Transverse colon (tissue), 4 donors: Measurements from ENCODE around the gene HOXB7.

Experiments
- POLR2A ChIP-seq: fragments of 450-650 bp; IDR thresholded peaks from one replicate; pipeline ENCODE4 v1.6.1; 2016; ENCODE audit warnings: antibody characterized with exemption, mild to moderate bottlenecking, moderate library complexity
- POLR2AphosphoS5 ChIP-seq, 3 donors: sonication (generic); formaldehyde crosslinking; IDR thresholded peaks; one replicate each; pipeline ENCODE4 v1.6.1; 2016; ENCODE audit warnings: antibody characterized with exemption in 3 of 3
- TF ChIP-seq, protein P1 (sequence below), 5 experiments: fragments of 200-600 bp in 3 of 5; fragments of 450-650 bp in 2 of 5; sonication (generic) in 3 of 5; IDR thresholded peaks; 1 replicate in 2 of 5; 2 replicates in 3 of 5; pipeline ENCODE4 v1.5.1; 2016 to 2017; ENCODE audit warnings: antibody characterized with exemption in 5 of 5, inconsistent platforms in 3 of 5, mild to moderate bottlenecking in 2 of 5, moderate library complexity in 1 of 5

DNA sequence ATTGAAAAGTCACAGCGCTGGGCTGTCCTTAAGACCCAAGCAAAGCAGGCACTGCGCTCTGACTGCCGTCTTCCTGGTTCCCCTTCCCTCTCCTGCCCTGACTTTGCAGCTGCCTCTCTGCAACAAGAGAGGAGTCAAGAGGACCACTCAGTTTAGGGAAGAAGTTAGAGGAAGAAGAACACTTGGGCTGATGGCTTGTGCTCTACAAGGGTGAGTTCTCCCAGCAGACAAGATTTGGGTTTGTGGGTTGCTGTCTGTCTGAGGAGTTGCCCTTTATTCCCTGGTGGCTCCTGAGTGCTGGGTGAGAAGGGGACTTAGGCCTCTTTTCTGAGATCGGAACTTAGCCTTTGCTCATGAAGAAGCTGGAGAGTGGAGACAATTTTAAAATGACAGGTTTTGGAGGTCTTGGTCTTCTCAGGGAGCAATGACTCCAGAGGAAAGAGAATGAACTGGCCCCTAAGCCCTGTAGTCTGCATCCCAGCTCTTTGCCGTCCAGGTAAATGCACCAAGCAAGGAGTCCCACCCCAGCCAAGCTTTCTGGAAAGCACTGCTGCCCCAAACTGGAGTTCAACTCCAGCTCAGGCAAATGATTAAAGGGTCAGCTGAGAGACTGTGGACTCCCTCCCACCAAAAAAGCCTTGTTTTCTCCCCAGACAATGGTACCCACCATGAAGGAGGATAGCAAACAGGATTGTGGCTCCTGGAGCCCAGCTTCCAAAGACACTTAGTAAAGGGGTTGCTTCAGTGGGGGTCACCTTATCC, 18.0 kb upstream of the HOXB7 start:
- TF ChIP-seq POLR2AphosphoS5 (IDR thresholded peaks at IDR 0.05) (no peak), POLR2A (peak; percentile 6)
- TF ChIP-seq, protein P1, sequence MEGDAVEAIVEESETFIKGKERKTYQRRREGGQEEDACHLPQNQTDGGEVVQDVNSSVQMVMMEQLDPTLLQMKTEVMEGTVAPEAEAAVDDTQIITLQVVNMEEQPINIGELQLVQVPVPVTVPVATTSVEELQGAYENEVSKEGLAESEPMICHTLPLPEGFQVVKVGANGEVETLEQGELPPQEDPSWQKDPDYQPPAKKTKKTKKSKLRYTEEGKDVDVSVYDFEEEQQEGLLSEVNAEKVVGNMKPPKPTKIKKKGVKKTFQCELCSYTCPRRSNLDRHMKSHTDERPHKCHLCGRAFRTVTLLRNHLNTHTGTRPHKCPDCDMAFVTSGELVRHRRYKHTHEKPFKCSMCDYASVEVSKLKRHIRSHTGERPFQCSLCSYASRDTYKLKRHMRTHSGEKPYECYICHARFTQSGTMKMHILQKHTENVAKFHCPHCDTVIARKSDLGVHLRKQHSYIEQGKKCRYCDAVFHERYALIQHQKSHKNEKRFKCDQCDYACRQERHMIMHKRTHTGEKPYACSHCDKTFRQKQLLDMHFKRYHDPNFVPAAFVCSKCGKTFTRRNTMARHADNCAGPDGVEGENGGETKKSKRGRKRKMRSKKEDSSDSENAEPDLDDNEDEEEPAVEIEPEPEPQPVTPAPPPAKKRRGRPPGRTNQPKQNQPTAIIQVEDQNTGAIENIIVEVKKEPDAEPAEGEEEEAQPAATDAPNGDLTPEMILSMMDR (IDR thresholded peaks at IDR 0.05), result no peak
